SW480 (cell line): Measurements from ENCODE around the gene NFIC.
A peak's percentile ranks its signal among the peaks of the same experiment; 100 is the strongest.

ENCODE experiments used
- DNase-seq: peaks from one replicate; pipeline ENCODE4 v3.0.0-alpha.2; 2016; ENCODE audit warnings: low spot score

The NFIC gene

DNA sequence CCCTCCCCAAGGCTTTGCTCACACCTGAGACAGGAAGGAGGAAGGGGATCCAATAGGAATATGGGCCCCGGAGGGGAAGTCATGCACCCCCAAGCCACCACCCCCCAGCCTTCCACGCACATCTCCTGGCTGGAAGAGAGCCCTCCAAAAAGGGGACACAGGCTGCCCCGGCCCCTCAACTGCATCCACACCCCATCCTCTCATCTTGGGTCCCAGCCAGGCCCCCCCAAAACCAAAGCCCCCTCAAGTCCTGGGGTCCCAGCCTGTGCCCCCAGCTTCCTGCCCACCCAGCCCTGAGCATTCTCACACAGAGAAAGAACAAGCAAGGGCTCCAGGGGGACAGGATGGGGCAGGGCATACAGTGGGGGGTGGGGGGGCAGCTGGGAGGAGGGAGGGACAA, 101.8 kb downstream of the NFIC start:
- no peak for DNase-seq

GRCh38 chr19:3469638-3470499, 103.5 kb downstream of the NFIC start:
- no peak for DNase-seq

- no peak for DNase-seq
These were observed 104.2 kb downstream of the NFIC start for GRCh38 chr19:3470500-3471128.

DNA sequence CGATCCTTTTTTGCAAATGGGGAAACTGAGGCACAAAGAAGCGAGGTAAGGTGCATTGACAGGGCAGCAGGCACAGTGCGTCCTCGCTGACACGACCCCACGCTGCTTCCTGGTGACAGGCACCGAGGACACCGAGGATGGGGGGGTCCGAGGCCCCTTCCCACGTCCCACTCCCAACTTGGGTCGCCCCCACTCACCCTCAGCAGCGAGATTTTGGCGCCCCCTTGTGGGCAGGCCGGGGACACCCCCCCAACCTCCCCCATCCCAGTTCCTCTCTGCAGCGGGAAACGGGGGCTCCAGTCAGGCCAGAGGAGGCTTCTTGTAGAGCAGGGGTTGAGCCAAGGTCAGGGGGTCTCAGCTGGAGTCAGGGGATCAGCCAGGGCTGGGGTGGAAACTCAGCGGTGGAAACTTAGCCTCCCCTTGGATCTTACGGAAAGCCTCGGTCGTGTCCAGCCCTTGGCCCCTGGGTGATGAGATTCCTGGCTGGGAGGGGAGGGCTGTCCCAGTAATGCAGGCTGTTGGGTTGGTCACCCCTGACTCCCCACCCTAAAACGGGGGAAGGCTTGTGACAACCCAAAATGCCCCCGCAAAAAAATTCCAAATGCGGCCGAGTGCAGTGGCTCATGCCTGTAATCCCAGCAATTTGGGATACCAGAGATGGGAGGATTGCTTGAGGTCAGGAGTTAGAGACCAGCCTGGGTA, 105.7 kb downstream of the NFIC start:
- DNase-seq, result no peak

- no peak for DNase-seq
These were observed 107.6 kb downstream of the NFIC start for GRCh38 chr19:3474010-3474409.

GRCh38 chr19:3474614-3475013, 108.2 kb downstream of the NFIC start:
- no peak for DNase-seq

- no peak for DNase-seq
These were observed 109.1 kb downstream of the NFIC start for GRCh38 chr19:3475449-3475848.

DNA sequence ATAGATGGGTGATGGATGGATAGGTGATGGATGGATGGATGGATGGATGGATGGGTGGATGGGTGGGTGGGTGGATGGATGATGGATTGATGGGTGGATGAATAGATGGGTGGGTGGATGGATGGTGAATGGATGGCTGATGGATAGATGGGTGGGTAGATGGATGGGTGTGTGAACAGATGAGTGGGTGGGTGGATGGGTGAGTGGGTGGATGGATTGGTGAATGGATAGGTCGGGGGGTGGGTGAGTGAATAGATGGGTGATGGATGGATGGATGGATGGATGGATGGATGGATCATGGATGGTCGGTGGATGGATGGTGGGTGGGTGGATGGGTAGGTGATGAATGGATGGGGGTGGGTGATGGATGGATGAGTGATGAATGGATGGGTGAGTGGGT, 110.4 kb downstream of the NFIC start:
- no peak for DNase-seq

DNA sequence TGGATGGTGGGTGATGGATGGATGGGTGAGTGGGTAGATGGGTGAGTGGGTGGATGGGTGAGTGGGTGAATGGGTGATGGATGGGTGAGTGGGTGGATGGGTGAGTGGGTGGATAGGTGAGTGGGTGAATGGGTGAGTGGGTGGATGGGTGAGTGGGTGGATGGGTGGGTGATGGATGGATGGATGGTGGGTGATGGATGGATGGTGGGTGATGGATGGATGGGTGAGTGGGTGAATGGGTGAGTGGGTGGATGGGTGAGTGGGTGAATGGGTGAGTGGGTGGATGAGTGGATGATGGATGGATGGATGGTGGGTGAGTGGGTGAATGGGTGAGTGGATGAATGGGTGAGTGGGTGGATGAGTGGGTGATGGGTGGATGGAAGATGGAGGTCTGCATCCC, 111.1 kb downstream of the NFIC start:
- no peak for DNase-seq

DNA sequence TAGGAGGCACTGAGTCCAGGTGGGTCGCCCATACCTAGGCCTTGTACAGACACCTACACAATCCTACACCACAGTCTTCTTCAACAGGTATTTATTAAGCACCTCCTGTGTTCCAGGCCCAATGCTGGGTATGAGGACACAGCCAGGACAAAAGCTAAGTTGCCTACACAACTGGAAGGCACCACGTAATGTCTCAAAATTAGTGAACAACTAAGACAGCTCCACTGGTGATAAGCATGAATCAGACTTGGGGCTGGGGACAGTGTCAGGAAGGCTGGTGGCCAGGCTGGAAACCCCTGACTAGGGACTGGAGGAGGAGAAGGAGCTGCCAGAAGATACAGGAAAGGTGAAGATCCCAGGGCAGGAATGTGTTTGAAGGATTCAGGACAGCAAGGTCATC, 111.6 kb downstream of the NFIC start:
- DNase-seq, result no peak

- no peak for DNase-seq
These were observed 112.2 kb downstream of the NFIC start for GRCh38 chr19:3478409-3479176.

- peak; percentile 45 for DNase-seq
These were observed 112.9 kb downstream of the NFIC start for GRCh38 chr19:3479177-3479833.

- DNase-seq, result no peak
These were observed 113.4 kb downstream of the NFIC start for GRCh38 chr19:3479834-3480215.

GRCh38 chr19:3480383-3481091, 114.2 kb downstream of the NFIC start, which contains the start of gene SMIM24:
SMIM24 (minus strand) TSS chr19:3480525; CDS start chr19:3480463, 62 bp downstream.
- DNase-seq, result no peak

GRCh38 chr19:3481241-3482090, 115.1 kb downstream of the NFIC start:
- peak; percentile 27 for DNase-seq

GRCh38 chr19:3482507-3483225, 116.3 kb downstream of the NFIC start:
- no peak for DNase-seq

DNA sequence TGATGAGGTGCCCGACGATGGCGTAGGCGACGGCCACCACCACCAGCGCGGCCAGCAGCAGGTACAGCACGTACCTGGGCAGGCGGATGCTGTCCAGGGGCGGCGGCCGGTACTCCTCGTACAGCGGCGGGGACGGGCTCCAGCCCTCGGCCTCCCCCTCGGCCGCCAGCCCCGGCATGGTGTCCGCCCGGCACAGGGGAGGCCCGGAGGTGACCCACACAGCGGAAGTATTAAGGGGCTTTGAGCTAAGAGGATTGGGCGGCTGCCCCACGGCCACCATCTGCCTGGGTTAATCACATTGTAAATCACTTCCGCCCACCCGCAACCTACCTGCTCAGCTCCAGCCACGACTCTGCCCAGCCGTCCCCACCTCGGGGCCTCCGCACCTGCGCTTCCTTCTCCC, 116.8 kb downstream of the NFIC start, which contains the start of gene SMIM44:
SMIM44 (minus strand) TSS at position 216 of the 403 bp plus-strand sequence; CDS start at position 178, 38 bp downstream.
- peak; percentile 39 for DNase-seq

GRCh38 chr19:3491396-3492119, 125.2 kb downstream of the NFIC start:
- no peak for DNase-seq
